LNCAP (cell line): ENCODE results near the gene NAV2.

Experiments used
- CTCF ChIP-seq: fragments of 450-650 bp; IDR thresholded peaks from 2 replicates; pipeline ENCODE4 v1.5.1; 2017; ENCODE audit warnings: mild to moderate bottlenecking

Gene NAV2

GRCh38 chr11:19774817-19775580 is 62.4 kb downstream of the NAV2 start:
- no peak for TF ChIP-seq CTCF

GRCh38 chr11:19775622-19776021 is 63.0 kb downstream of the NAV2 start:
- TF ChIP-seq CTCF: no peak

DNA sequence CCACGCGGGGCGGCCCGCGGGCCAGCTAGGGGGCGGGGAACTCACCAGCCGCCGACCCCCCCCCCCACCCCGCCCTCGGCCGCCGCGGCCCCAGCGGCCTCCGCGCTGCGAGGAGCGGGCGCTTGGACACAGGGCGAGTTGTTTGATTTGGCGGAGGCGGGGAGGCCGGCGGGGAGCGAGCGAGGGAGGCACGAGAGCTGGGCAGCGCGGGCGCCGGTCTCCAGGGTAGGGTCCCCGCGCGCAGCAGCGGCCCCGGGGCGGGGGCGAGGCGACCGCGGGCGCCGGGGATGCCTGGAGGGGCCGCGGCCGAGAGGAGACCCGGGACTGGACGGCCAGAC is 64.4 kb downstream of the NAV2 start:
- no peak for TF ChIP-seq CTCF

DNA sequence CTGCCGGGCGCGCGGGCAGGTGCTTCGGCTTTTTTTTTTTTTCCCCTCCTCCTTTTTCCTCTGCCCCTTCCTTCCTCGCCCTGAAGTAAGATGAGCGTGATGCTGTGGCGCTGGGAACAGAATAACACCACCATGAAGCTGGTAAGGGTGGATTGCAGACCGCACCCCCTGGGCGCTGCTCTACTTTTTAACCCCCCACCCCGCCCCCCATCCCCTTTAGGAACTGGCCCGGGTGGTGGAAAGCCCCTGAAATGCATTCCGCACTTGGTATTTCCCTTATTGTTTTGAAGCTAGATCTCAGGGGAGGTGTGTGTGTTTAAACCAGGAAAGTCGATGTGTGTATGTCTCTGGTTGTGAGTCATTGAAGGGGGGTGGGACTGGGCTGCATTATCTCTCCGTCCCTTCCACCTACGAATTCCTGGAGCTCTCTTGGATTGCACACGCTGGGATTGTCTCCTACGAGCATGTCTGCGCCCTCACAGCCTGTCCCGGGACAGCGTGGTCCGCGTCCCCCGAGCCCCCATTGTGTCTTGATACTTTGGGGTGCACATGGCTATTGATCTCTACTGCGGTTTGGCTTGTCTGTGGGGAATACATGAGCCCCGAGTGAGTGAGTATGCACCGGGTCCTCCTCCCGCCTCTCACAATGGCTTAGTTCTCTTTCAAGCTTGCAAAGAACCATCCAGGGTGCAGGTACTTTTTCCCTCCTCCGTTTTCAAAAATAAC is 64.9 kb downstream of the NAV2 start:
- no peak for TF ChIP-seq CTCF

GRCh38 chr11:19779740-19780139 is 67.1 kb downstream of the NAV2 start:
- TF ChIP-seq CTCF: no peak

GRCh38 chr11:19781351-19781750 is 68.7 kb downstream of the NAV2 start:
- TF ChIP-seq CTCF: no peak

DNA sequence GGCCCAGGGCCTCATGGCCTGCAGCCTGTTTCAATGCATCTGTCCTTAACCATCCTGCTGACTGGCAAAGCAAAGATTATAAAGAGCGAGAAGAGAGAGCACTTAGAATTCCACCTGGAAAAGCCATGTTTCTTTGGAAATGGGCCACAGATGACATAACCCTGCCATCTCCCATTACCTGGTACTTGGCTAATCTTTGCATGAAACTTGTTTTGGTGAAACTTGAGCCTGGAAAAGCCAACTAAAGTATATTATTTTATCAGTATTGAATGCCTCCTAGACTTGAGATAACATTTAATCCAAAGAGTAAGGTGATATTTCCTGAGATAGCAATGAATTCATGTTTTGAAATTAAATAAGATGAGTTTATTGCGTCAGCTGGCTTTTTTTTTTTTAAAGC is 72.6 kb downstream of the NAV2 start:
- no peak for TF ChIP-seq CTCF
